ENCODE results near the gene SLC35G6. TPM values are rescaled to one million over a fixed set of nuclear protein-coding genes. Genes with fewer than 3 reads are reported as not detected.
A peak's percentile ranks its signal among the peaks of the same experiment; 100 is the strongest.

The SLC35G6 gene
- total RNA-seq, 3 donors from 2014 or later, result not detected

DNA sequence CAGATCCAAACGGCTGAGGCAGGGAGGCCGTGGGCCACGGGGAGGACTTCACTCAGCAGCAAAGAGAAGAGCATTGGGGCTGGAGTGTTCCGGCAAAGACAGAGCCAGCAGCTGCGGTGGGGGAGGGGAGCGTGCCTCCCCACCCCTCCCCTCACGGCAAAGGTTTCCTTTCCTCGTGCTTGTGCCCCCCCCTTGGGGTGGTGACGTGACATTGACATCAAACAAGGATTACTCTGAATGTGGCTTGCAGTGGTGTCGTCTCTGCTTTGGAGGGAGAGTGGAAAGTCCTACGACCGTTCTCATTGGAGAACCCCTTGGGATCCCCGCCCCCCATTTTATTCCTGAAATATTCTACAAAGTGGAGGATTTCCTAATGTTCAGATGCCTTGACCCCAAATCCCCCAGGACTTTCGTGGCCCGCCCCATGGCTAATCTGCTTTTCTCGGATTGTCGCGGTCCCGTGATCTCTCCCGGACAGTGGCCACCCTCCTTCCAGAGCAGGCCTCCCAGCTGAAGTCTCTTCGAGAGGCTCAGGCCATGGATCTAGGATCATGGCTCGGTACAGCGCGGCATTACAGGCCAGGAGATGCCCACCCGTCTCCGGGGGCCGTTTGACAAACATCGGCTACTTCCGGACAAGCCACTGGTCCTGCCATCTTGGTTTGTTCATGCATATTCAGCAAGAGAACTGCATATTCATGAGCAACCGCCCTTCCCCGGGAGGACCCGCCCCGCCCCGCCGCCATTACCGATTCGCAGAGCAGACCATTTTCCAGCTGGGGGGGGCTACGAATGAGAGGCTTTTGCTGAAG lies 2.2 kb downstream of the SLC35G6 start:
- no peaks in the 10 kb centered on the region for H3K27me3 ChIP-seq
- no peaks in the 10 kb centered on the region for H3K9me3 ChIP-seq
- H3K4me1 ChIP-seq, result peaks cover 6 to 18% of the 10 kb centered on the region in 2 donors
- peak overlapping the region; percentile 99 for H3K27ac ChIP-seq
- DNase-seq (ENCODE audit: low spot score in 2 of 2), result peak; percentile 96 to 97
- intact Hi-C loops (cut with DNase I; ENCODE audit: low total_unique reads), result loop anchor here (10.0 kb wide), 1 partner anchor 49 kb away; the partner anchor contains the start of genes FGF11 and TMEM102
- TF ChIP-seq POLR2A (IDR thresholded peaks at IDR 0.05), result peak; percentile 42
- TF ChIP-seq, protein P1, sequence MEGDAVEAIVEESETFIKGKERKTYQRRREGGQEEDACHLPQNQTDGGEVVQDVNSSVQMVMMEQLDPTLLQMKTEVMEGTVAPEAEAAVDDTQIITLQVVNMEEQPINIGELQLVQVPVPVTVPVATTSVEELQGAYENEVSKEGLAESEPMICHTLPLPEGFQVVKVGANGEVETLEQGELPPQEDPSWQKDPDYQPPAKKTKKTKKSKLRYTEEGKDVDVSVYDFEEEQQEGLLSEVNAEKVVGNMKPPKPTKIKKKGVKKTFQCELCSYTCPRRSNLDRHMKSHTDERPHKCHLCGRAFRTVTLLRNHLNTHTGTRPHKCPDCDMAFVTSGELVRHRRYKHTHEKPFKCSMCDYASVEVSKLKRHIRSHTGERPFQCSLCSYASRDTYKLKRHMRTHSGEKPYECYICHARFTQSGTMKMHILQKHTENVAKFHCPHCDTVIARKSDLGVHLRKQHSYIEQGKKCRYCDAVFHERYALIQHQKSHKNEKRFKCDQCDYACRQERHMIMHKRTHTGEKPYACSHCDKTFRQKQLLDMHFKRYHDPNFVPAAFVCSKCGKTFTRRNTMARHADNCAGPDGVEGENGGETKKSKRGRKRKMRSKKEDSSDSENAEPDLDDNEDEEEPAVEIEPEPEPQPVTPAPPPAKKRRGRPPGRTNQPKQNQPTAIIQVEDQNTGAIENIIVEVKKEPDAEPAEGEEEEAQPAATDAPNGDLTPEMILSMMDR (IDR thresholded peaks at IDR 0.05), result no peak
- peak; percentile 75 to 92 (median 77) for TF ChIP-seq POLR2AphosphoS5 (IDR thresholded peaks at IDR 0.05)
- peak overlapping the region; percentile 46 to 76 (median 68) for H3K4me3 ChIP-seq
- H3K36me3 ChIP-seq, result no peaks in the 10 kb centered on the region

DNA sequence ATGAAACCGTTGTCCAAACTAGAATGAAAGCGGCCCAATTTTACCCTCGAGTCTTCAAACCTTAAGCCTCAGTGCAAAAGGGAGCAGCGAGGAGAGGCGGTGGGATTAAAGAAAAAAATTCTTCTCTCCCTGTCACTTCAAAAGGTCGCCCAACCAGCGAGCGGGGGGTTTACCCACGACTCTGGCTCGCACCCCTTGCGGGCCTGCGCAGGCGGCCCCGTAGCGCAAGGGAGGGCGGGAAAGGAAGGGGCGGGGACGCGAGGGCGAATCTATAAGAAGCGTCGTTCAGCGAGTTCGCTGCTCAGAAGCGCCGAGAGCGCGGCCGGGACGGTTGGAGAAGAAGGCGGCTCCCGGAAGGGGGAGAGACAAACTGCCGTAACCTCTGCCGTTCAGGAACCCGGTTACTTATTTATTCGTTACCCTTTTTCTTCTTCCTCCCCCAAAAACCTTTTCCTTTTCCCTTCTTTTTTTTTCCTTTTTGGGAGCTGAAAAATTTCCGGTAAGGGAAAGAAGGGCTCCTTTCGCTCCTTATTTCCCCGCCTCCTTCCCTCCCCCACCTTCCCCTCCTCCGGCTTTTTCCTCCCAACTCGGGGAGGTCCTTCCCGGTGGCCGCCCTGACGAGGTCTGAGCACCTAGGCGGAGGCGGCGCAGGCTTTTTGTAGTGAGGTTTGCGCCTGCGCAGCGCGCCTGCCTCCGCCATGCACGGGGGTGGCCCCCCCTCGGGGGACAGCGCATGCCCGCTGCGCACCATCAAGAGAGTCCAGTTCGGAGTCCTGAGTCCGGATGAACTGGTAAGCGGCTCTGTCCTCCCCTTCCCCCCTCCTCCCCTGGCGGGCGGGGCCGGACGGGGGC lies 3.0 kb downstream of the SLC35G6 start, which contains the start of gene POLR2A:
TSS of gene POLR2A (plus strand) at position 300 of the 852 bp plus-strand sequence.
- peak; percentile 98 to 99 for DNase-seq (ENCODE audit: low spot score in 2 of 2)
- H3K4me3 ChIP-seq, result peak within 1 kb of the TSS; percentile 46 to 76 (median 68)
- no peaks in the 10 kb centered on the region for H3K9me3 ChIP-seq
- TF ChIP-seq POLR2AphosphoS5 (IDR thresholded peaks at IDR 0.05) (peak; percentile 100), POLR2A (IDR thresholded peaks at IDR 0.05) (peak; percentile 100)
- TF ChIP-seq, protein P1 (IDR thresholded peaks at IDR 0.05), result peak in 1 of 3 donors; percentile 45
- no peaks in the 10 kb centered on the region for H3K36me3 ChIP-seq
- intact Hi-C loops (cut with DNase I; ENCODE audit: low total_unique reads), result loop anchor here (10.0 kb wide), 1 partner anchor 49 kb away; the partner anchor contains the start of genes FGF11 and TMEM102
- peak within 1 kb of the TSS; percentile 99 for H3K27ac ChIP-seq
- H3K27me3 ChIP-seq, result no peaks in the 10 kb centered on the region
- peaks cover 12 to 23% of the 10 kb centered on the region in 2 donors for H3K4me1 ChIP-seq

- DNase-seq (ENCODE audit: low spot score in 2 of 2), result no peak
- no peaks in the 10 kb centered on the region for H3K27me3 ChIP-seq
- no peak for TF ChIP-seq POLR2A (IDR thresholded peaks at IDR 0.05)
- TF ChIP-seq POLR2AphosphoS5 (IDR thresholded peaks at IDR 0.05), result no peak
- TF ChIP-seq, protein P1 (IDR thresholded peaks at IDR 0.05), result no peak
- intact Hi-C loops (cut with DNase I; ENCODE audit: low total_unique reads), result loop anchor here (10.0 kb wide), 1 partner anchor 50 kb away; the partner anchor contains the start of genes FGF11 and TMEM102
- H3K4me3 ChIP-seq, result peak overlapping the region; percentile 46 to 76 (median 68)
- H3K36me3 ChIP-seq, result no peaks in the 10 kb centered on the region
- H3K4me1 ChIP-seq, result peaks cover 12 to 24% of the 10 kb centered on the region in 2 donors
- H3K9me3 ChIP-seq, result no peaks in the 10 kb centered on the region
- peak overlapping the region; percentile 99 for H3K27ac ChIP-seq
Measured at GRCh38 chr17:7484919-7485377, 3.7 kb downstream of the SLC35G6 start.

DNA sequence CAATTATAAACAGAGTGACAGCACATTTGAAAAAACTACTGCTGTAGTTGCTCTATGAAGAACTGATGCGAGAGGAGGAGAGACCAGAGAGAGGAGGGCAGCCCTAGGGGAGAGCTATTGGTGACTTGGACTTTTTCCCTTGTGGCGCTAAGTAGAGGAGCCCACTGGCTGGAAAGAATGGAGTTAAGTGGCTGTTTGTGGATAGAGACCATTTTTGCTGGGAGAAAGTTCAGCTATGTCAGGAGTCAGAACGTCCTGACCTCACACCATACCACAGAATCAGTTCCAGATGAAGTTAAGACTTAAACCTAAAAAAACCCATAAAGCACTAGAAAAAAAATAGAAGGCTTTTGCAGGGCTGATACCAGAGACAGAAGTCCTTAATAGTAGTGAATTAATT lies 4.9 kb downstream of the SLC35G6 start:
- Histone ChIP-seq H3K4me3 (peak overlapping the region; percentile 46 to 76 (median 68)), H3K27me3 (no peaks in the 10 kb centered on the region), H3K27ac (peak overlapping the region; percentile 50 to 60), H3K36me3 (no peaks in the 10 kb centered on the region), H3K9me3 (no peaks in the 10 kb centered on the region), H3K4me1 (peaks cover 12 to 24% of the 10 kb centered on the region in 2 donors)
- TF ChIP-seq, protein P1 (IDR thresholded peaks at IDR 0.05), result no peak
- TF ChIP-seq POLR2A (IDR thresholded peaks at IDR 0.05) (no peak), POLR2AphosphoS5 (IDR thresholded peaks at IDR 0.05) (no peak)
- intact Hi-C loops (cut with DNase I; ENCODE audit: low total_unique reads), result loop anchor here (10.0 kb wide), 1 partner anchor 51 kb away; the partner anchor contains the start of genes FGF11 and TMEM102
- no peak for DNase-seq (ENCODE audit: low spot score in 2 of 2)

All from breast epithelium (tissue), 4 donors.